Esophagus squamous epithelium (tissue), 5 donors: ENCODE data around the gene SERP2. TPM values are rescaled to one million over a fixed set of nuclear protein-coding genes. Genes with fewer than 3 reads are reported as not detected.

ENCODE experiments used
- DNase-seq: peaks from one replicate; lab custom pipeline; 2025; lab: John Stamatoyannopoulos, UW
- H3K27ac ChIP-seq, 4 donors: fragments of 200-600 bp; sonication (generic); one replicate each; pipeline ENCODE4 v1.5.1; 2016 to 2019; ENCODE audit warnings: mild to moderate bottlenecking in 1 of 4
- H3K27me3 ChIP-seq, 4 donors: fragments of 200-600 bp; sonication (generic); 1 replicate in 3 of 4; 2 replicates in 1 of 4; pipeline versions ENCODE4 v1.5.1 to v1.6.0; 2017 to 2021; ENCODE audit warnings: antibody characterized with exemption in 1 of 4
- H3K36me3 ChIP-seq, 3 donors: fragments of 200-600 bp; sonication (generic); one replicate each; pipeline ENCODE4 v1.5.1; 2016 to 2019
- H3K4me1 ChIP-seq, 3 donors: fragments of 200-600 bp; sonication (generic); one replicate each; pipeline ENCODE4 v1.5.1; 2017 to 2019
- H3K4me3 ChIP-seq, 4 donors: fragments of 200-600 bp; sonication (generic); 1 replicate in 3 of 4; 2 replicates in 1 of 4; pipeline ENCODE4 v1.5.1; 2016 to 2019; ENCODE audit warnings: mild to moderate bottlenecking in 2 of 4, moderate library complexity in 1 of 4
- H3K9me3 ChIP-seq, 3 donors: fragments of 200-600 bp; sonication (generic); one replicate each; pipeline ENCODE4 v1.5.1; 2016 to 2019
- POLR2A ChIP-seq, 4 donors: fragments of 450-650 bp; IDR thresholded peaks; one replicate each; pipeline ENCODE4 v1.6.1; 2017; ENCODE audit warnings: antibody characterized with exemption in 4 of 4, mild to moderate bottlenecking in 4 of 4, moderate library complexity in 3 of 4
- WGBS, 2 donors: methylation state at CpG; one replicate each; pipeline ENCODE4 v1.1.5; 2018; 5-methylcytosine and 5-hydroxymethylcytosine counted together
- intact Hi-C: fragments of 100-400 bp; cut with DNase I; formaldehyde crosslinking; loops from one replicate; pipeline ENCODE4 v1.15.0; 2022
- total RNA-seq, 4 donors: library from RNA; depleted of rRNA; stranded (reverse); fragments of >200 nt; gene quantifications; one replicate each; pipeline ENCODE4 v1.1.0, GENCODE V29; 2016
- TF ChIP-seq, protein P1 (sequence below), 6 experiments: fragments of 450-650 bp in 4 of 6; fragments of 200-600 bp in 2 of 6; sonication (generic) in 2 of 6; IDR thresholded peaks; one replicate each; pipeline ENCODE4 v1.5.1; 2016 to 2019; ENCODE audit warnings: antibody characterized with exemption in 6 of 6, mild to moderate bottlenecking in 4 of 6, moderate library complexity in 4 of 6
- donor health status: DM: yes; HTN: yes; CAD: no.

The SERP2 gene
- total RNA-seq, 4 donors from 2014 or later = 0.35 to 3.6 (median 1.5) TPM

DNA sequence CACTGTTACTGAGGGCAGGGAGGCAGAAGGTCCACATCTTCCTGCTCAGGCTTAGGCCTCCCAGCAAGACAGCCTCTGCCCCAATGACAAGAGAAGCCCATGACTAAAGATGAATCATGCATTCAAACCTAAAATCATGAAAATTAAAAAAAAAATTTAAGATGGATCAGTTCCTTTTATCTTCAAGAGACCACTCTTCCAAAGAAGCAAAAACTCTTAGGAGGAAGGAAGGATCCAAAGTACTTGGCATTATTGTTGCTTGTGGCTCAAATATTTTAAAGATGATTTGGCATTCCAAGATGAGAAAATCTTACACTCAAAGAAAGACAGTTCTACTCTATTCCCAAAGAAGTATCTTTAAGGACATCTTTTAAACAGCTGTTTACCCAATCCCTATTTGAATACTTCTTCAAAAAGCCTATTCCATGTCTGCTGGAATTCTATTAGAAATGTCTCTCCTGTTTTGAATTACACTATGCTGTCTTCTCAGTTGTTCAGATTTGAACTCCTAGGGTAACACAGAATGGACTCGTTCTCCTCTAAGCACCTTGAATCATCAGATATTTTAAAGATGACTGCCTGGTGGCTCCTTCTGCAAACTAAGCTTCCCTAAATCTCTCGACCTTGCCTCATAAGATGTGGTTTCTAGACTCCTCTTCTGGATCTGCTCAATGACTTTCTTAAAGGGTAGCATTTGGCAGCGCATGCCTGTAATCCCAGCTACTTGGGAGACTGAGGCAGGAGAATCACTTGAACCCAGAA lies 7.0 kb downstream of the SERP2 start:
- 82 to 96% methylated on average over 2 to 3 of the region's 3 CpGs for WGBS, 2 donors
- H3K27me3 ChIP-seq = peaks cover 0 to 3% (median 0%) of the 10 kb centered on the region in 4 donors
- TF ChIP-seq, protein P1, sequence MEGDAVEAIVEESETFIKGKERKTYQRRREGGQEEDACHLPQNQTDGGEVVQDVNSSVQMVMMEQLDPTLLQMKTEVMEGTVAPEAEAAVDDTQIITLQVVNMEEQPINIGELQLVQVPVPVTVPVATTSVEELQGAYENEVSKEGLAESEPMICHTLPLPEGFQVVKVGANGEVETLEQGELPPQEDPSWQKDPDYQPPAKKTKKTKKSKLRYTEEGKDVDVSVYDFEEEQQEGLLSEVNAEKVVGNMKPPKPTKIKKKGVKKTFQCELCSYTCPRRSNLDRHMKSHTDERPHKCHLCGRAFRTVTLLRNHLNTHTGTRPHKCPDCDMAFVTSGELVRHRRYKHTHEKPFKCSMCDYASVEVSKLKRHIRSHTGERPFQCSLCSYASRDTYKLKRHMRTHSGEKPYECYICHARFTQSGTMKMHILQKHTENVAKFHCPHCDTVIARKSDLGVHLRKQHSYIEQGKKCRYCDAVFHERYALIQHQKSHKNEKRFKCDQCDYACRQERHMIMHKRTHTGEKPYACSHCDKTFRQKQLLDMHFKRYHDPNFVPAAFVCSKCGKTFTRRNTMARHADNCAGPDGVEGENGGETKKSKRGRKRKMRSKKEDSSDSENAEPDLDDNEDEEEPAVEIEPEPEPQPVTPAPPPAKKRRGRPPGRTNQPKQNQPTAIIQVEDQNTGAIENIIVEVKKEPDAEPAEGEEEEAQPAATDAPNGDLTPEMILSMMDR (IDR thresholded peaks at IDR 0.05) = no peak
- TF ChIP-seq POLR2A (IDR thresholded peaks at IDR 0.05) = no peak
- no peak overlapping the region for H3K27ac ChIP-seq
- no peak overlapping the region for H3K4me3 ChIP-seq
- no peaks in the 10 kb centered on the region for H3K4me1 ChIP-seq
- DNase-seq = no peak
- no peaks in the 10 kb centered on the region for H3K36me3 ChIP-seq
- intact Hi-C loops = no loop called here
- no peaks in the 10 kb centered on the region for H3K9me3 ChIP-seq

DNA sequence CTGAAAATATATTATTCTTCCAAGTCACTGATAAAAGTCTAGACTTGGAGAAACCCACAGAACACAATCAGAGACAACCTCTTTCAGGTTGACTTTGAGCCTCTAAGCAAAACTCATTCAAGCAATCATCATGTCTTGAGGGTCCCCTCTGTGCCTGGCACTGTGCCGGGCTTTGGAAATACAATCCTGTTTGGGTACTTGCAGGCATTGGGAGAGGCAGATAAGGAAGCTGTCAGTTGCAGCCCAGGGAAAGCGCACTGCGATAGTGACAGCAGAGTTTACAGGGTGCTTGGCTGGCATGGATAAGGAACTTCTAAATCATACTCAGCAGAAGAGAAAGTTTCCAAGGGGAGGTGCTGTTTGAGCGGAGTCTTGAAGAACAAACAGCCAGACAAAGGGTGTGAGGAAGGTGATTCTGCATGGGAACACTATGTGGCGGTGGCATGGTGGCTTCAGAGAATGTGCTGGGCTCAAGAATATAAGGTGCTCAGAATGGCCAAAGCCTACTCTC lies 9.1 kb downstream of the SERP2 start:
- Histone ChIP-seq H3K27ac (no peak overlapping the region), H3K27me3 (peaks cover 0 to 3% (median 0%) of the 10 kb centered on the region in 4 donors), H3K9me3 (no peaks in the 10 kb centered on the region), H3K36me3 (no peaks in the 10 kb centered on the region), H3K4me3 (no peak overlapping the region), H3K4me1 (no peaks in the 10 kb centered on the region)
- DNase-seq = no peak
- intact Hi-C loops = no loop called here
- TF ChIP-seq, protein P1 (IDR thresholded peaks at IDR 0.05) = no peak
- TF ChIP-seq POLR2A (IDR thresholded peaks at IDR 0.05) = no peak
- 85 to 96% methylated on average over 5 of the region's 5 CpGs for WGBS, 2 donors

DNA sequence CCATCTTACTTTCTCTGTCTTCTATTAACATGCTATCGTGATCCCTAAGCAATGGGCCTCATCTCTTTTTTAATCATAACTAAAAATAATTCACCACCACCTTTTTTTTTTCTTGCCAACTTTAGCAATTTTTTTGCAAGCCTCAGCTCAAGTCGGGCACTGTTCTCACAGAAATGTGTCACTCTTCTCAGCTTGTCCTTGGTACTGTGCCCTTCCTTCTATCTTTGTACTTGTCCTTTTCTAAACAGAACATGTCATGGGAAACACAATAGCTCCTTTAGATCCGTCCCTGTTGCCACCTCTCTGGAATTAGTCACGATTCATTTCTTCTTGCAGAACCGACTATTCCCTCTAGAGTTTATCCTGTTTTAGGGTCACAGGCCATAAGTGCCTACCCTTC lies 10.3 kb downstream of the SERP2 start:
- H3K36me3 ChIP-seq = no peaks in the 10 kb centered on the region
- no peak for DNase-seq
- no peak overlapping the region for H3K4me3 ChIP-seq
- H3K9me3 ChIP-seq = no peaks in the 10 kb centered on the region
- WGBS, 2 donors = 57 to 61% methylated on average over 5 of the region's 5 CpGs
- peaks cover 0 to 3% (median 0%) of the 10 kb centered on the region in 4 donors for H3K27me3 ChIP-seq
- H3K4me1 ChIP-seq = no peaks in the 10 kb centered on the region
- intact Hi-C loops = no loop called here
- no peak overlapping the region for H3K27ac ChIP-seq
- TF ChIP-seq POLR2A (IDR thresholded peaks at IDR 0.05) = no peak
- TF ChIP-seq, protein P1 (IDR thresholded peaks at IDR 0.05) = no peak

DNA sequence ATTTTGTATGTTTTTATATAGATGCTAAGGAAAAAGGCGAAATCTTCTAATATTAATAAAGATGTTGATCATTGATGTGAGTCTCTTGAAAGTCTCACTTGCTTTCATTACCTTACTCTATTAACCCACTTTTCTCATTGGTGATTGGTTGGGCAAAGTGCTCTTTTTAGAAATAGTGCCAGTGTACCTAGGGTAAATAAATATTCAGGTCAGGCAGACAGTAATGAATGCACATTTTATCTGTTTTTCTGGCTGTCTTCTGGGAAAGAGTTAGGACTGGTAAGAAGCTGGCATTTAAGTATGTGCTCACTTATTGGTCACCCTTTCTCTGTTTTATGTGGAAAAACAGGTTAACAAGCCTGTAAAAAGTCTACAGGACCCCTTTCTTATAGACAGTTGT lies 11.2 kb downstream of the SERP2 start:
- Histone ChIP-seq H3K36me3 (no peaks in the 10 kb centered on the region), H3K27me3 (peaks cover 0 to 3% (median 0%) of the 10 kb centered on the region in 4 donors), H3K9me3 (no peaks in the 10 kb centered on the region), H3K27ac (no peak overlapping the region), H3K4me3 (no peak overlapping the region), H3K4me1 (no peaks in the 10 kb centered on the region)
- WGBS, 2 donors = 79 to 91% methylated on average over 1 of the region's 1 CpG
- intact Hi-C loops = no loop called here
- DNase-seq = no peak
- TF ChIP-seq POLR2A (IDR thresholded peaks at IDR 0.05) = no peak
- TF ChIP-seq, protein P1 (IDR thresholded peaks at IDR 0.05) = no peak

DNA sequence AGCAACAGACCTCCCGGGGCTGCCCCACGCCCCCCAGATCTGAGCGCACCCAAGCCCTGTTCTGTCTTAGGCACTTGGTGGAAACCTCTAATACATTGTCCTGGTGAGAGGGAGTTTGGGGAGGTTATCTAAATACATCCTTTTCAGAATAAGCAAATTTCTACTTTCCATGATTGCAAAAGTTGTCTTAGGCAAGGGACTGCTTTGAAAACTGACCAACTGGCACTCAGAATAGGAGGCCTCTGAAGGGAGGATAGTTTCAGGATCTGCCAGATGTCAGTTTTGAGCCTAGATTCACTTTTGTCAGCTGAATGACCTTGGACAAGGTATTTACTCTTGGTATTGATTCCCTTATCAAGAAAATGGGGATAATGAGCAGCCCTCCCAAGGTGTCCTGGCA lies 11.8 kb downstream of the SERP2 start:
- WGBS, 2 donors = 89 to 93% methylated on average over 2 to 3 of the region's 3 CpGs
- TF ChIP-seq POLR2A (IDR thresholded peaks at IDR 0.05) = no peak
- TF ChIP-seq, protein P1 (IDR thresholded peaks at IDR 0.05) = no peak
- Histone ChIP-seq H3K4me3 (no peak overlapping the region), H3K27ac (no peak overlapping the region), H3K27me3 (peaks cover 0 to 3% (median 0%) of the 10 kb centered on the region in 4 donors), H3K4me1 (no peaks in the 10 kb centered on the region), H3K36me3 (no peaks in the 10 kb centered on the region), H3K9me3 (no peaks in the 10 kb centered on the region)
- intact Hi-C loops = no loop called here
- no peak for DNase-seq
